Measurements from ENCODE around the gene DGCR2. TPM values are rescaled to one million over a fixed set of nuclear protein-coding genes. Genes with fewer than 3 reads are reported as not detected.

The DGCR2 gene
- total and polyA plus RNA-seq, 10 of the 15 experiments (the other 5 are each of a cell fraction or from before 2014, with no cell fraction given): 0.19 to 28.4 (median 16.0) TPM

DNA sequence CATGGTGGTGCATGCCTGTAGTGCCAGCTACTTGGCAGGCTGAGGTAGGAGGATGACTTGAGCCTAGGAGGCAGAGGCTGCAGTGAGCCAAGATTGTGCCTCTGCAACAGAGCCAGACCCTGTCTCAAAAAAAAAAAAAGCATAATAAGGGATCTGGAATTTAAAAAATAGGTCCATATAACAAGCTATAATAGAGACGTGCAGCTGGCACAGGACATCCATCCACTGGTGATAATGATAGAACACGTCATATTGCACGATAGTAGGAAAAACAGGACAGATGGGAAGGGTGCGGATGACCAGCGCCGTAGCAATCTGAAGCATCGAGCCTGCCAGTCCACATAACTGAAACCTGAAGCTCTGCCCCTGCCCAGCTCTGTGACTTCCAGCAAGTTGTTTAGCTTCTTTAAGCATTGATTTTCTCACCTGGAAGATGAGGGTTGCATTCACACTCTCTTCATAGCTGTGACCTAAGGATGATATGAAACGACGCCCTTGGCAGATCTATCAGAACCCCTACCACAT lies 125.8 kb downstream of the DGCR2 start:
- no peaks in the 10 kb centered on the region for H3K36me3 ChIP-seq (ENCODE audit: control insufficient read depth in 2 of 2, insufficient read depth in 2 of 2, low read length in 1 of 2)
- no peaks in the 10 kb centered on the region for H3K79me2 ChIP-seq (ENCODE audit: control insufficient read depth, insufficient read depth, low read length)
- FAIRE-seq: no peak
- intact Hi-C loops (cut with micrococcal nuclease; ENCODE audit: unreplicated experiment): no loop called here
- H3K4me1 ChIP-seq (ENCODE audit: control insufficient read depth, insufficient read depth, low read length): no peaks in the 10 kb centered on the region
- H3K9me3 ChIP-seq (replicated peaks; ENCODE audit: control insufficient read depth, insufficient read depth, low read length): no peaks in the 10 kb centered on the region
- WGBS (ENCODE audit: insufficient coverage, insufficient replicate concordance, low lambda C conversion rate, missing lambda C conversion rate): 54% methylated on average over 9 of the region's 9 CpGs
- ChIA-PET RAD21 (ENCODE audit: unreplicated experiment) (no interaction called here), CTCF (no interaction called here), POLR2A (no interaction called here), SMC1A (ENCODE audit: uncharacterized antibody, unreplicated experiment) (interaction anchor here (0.6 kb wide), 1 partner anchor 280 kb away, joined by 3 read pairs; no protein-coding TSS in a partner anchor)
- DNase-seq (ENCODE audit: low read depth, low spot score): no peak
- H3K27ac ChIP-seq (ENCODE audit: control insufficient read depth, insufficient read depth): no peak overlapping the region
- in situ Hi-C loops (cut with MboI): no loop called here
- H4K20me1 ChIP-seq (ENCODE audit: control insufficient read depth, insufficient read depth): no peaks in the 10 kb centered on the region; the same call in 1 of the 2 replicates
- no peaks in the 10 kb centered on the region for H3K27me3 ChIP-seq (replicated peaks in 1 of 2; ENCODE audit: control insufficient read depth in 2 of 2, insufficient read depth in 2 of 2, low read length in 1 of 2)
- no peak for ATAC-seq
- H3K9ac ChIP-seq (ENCODE audit: control insufficient read depth, insufficient read depth, low read length): no peak overlapping the region
- BruUV-seq (replicated peaks): no TSS peak
- H3K4me3 ChIP-seq: no peak overlapping the region
- no peak overlapping the region for H2AFZ ChIP-seq (ENCODE audit: control insufficient read depth, low read depth, low read length)
- H3K4me2 ChIP-seq (ENCODE audit: control insufficient read depth, insufficient read depth): no peak overlapping the region
- TF ChIP-seq SPI1 (IDR thresholded peaks at IDR 0.05; ENCODE audit: borderline replicate concordance, insufficient read depth, low read depth, low read length) (no peak), NFYB (IDR thresholded peaks at IDR 0.05; ENCODE audit: insufficient read depth, low read depth, low read length) (no peak), HDAC2 (IDR thresholded peaks at IDR 0.05) (no peak), ZNF687 (IDR thresholded peaks at IDR 0.05) (no peak), BMI1 (IDR thresholded peaks at IDR 0.05; ENCODE audit: borderline replicate concordance) (no peak), MYB (IDR thresholded peaks at IDR 0.05; ENCODE audit: borderline replicate concordance, low read depth, low read length) (no peak), RELA (IDR thresholded peaks at IDR 0.05; ENCODE audit: borderline replicate concordance, partially characterized antibody) (no peak), HDAC6 (IDR thresholded peaks at IDR 0.05; ENCODE audit: unreplicated experiment) (no peak), PAX5 (IDR thresholded peaks at IDR 0.05; ENCODE audit: borderline replicate concordance, low read depth, low read length) (no peak), BACH1 (IDR thresholded peaks at IDR 0.05; ENCODE audit: borderline replicate concordance) (no peak), SRF (IDR thresholded peaks at IDR 0.05; ENCODE audit: low read depth in 2 of 2, low read length in 2 of 2) (no peak), POLR2AphosphoS5 (IDR thresholded peaks at IDR 0.05; ENCODE audit: low read length) (no peak), ZBED1 (IDR thresholded peaks at IDR 0.05; ENCODE audit: borderline replicate concordance) (no peak), NR2F1 (conservative IDR thresholded peaks at IDR 0.05) (no peak), RFX5 (IDR thresholded peaks at IDR 0.05; ENCODE audit: low read depth, low read length) (no peak), EZH2 (IDR thresholded peaks at IDR 0.05; ENCODE audit: borderline replicate concordance, control insufficient read depth, low read depth, low read length) (no peak)
- TF ChIP-seq, protein P1, sequence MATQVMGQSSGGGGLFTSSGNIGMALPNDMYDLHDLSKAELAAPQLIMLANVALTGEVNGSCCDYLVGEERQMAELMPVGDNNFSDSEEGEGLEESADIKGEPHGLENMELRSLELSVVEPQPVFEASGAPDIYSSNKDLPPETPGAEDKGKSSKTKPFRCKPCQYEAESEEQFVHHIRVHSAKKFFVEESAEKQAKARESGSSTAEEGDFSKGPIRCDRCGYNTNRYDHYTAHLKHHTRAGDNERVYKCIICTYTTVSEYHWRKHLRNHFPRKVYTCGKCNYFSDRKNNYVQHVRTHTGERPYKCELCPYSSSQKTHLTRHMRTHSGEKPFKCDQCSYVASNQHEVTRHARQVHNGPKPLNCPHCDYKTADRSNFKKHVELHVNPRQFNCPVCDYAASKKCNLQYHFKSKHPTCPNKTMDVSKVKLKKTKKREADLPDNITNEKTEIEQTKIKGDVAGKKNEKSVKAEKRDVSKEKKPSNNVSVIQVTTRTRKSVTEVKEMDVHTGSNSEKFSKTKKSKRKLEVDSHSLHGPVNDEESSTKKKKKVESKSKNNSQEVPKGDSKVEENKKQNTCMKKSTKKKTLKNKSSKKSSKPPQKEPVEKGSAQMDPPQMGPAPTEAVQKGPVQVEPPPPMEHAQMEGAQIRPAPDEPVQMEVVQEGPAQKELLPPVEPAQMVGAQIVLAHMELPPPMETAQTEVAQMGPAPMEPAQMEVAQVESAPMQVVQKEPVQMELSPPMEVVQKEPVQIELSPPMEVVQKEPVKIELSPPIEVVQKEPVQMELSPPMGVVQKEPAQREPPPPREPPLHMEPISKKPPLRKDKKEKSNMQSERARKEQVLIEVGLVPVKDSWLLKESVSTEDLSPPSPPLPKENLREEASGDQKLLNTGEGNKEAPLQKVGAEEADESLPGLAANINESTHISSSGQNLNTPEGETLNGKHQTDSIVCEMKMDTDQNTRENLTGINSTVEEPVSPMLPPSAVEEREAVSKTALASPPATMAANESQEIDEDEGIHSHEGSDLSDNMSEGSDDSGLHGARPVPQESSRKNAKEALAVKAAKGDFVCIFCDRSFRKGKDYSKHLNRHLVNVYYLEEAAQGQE (IDR thresholded peaks at IDR 0.05; ENCODE audit: low read depth, low read length): no peak
- TF ChIP-seq, protein P2, sequence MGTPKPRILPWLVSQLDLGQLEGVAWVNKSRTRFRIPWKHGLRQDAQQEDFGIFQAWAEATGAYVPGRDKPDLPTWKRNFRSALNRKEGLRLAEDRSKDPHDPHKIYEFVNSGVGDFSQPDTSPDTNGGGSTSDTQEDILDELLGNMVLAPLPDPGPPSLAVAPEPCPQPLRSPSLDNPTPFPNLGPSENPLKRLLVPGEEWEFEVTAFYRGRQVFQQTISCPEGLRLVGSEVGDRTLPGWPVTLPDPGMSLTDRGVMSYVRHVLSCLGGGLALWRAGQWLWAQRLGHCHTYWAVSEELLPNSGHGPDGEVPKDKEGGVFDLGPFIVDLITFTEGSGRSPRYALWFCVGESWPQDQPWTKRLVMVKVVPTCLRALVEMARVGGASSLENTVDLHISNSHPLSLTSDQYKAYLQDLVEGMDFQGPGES (IDR thresholded peaks at IDR 0.05): no peak
